Parathyroid adenoma (tissue), 2 donors: ENCODE measurements around the gene SCGB2B2.

Experiments
- H2AFZ ChIP-seq: fragments of 300-600 bp; sonication (generic); one replicate; pipeline ENCODE4 v1.7.0; 2017; ENCODE audit warnings: antibody characterized with exemption, mild to moderate bottlenecking
- H3K27ac ChIP-seq: fragments of 300-600 bp; sonication (generic); one replicate; pipeline ENCODE4 v1.7.0; 2017
- H3K27me3 ChIP-seq: fragments of 300-600 bp; sonication (generic); one replicate; pipeline ENCODE4 v1.7.0; 2017; ENCODE audit warnings: low read length; ENCODE audit not compliant: control insufficient read depth, insufficient read depth
- H3K36me3 ChIP-seq: fragments of 300-600 bp; sonication (generic); one replicate; pipeline ENCODE4 v1.7.0; 2017; ENCODE audit warnings: low read length; ENCODE audit not compliant: control insufficient read depth, insufficient read depth
- H3K4me1 ChIP-seq: fragments of 300-600 bp; sonication (generic); one replicate; pipeline ENCODE4 v1.7.0; 2017; ENCODE audit warnings: control low read depth
- H3K4me2 ChIP-seq: fragments of 300-600 bp; sonication (generic); one replicate; pipeline ENCODE4 v1.7.0; 2017; ENCODE audit warnings: low read length
- H3K4me3 ChIP-seq: fragments of 300-600 bp; sonication (generic); one replicate; pipeline ENCODE4 v1.7.0; 2017; ENCODE audit warnings: low read depth, low read length
- H3K79me2 ChIP-seq: fragments of 300-600 bp; sonication (generic); one replicate; pipeline ENCODE4 v1.7.0; 2017; ENCODE audit warnings: control low read depth
- H3K9ac ChIP-seq: fragments of 300-600 bp; sonication (generic); one replicate; pipeline ENCODE4 v1.7.0; 2017; ENCODE audit warnings: mild to moderate bottlenecking
- H3K9me3 ChIP-seq: fragments of 300-600 bp; sonication (generic); one replicate; pipeline ENCODE4 v1.7.0; 2017; ENCODE audit warnings: low read length; ENCODE audit not compliant: control insufficient read depth
- TF ChIP-seq, protein P1 (sequence below): fragments of 300-600 bp; sonication (generic); IDR thresholded peaks from one replicate; pipeline ENCODE4 v1.7.0; 2017; ENCODE audit warnings: antibody characterized with exemption, mild to moderate bottlenecking
- donor health status: primary hyperparathyroidism.

The SCGB2B2 gene

DNA sequence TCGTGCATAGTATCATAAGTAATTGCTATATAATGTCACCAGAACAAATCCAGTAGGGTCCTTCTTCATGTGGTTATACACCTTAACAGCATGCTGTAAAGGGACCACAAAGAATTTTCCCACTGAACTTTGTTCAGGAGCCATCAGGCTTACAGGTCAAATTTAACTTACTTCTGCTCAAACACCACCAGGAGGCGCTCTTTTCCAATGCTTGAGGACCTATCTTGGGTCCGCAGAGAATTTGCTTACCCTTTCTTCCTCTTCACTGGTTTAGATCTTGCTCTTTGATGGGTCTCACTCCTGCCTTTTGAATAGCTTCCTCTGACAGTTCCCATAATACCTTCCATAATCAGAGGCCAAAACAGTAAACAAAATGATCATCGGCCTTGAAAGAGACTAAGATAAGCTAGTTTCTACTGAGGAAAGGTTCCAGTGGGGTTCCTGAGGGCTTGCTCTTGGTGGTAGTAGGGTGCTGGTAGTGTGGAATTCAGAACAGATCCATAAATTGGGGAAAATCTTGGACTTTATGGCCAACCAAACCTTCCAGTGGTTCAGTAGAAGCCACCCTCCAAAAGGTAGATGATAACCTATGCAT, 37.4 kb downstream of the SCGB2B2 start:
- H3K27me3 ChIP-seq, result no peaks in the 10 kb centered on the region
- no peaks in the 10 kb centered on the region for H3K9me3 ChIP-seq
- H3K4me3 ChIP-seq, result no peak overlapping the region
- H3K4me1 ChIP-seq, result no peaks in the 10 kb centered on the region
- TF ChIP-seq, protein P1, sequence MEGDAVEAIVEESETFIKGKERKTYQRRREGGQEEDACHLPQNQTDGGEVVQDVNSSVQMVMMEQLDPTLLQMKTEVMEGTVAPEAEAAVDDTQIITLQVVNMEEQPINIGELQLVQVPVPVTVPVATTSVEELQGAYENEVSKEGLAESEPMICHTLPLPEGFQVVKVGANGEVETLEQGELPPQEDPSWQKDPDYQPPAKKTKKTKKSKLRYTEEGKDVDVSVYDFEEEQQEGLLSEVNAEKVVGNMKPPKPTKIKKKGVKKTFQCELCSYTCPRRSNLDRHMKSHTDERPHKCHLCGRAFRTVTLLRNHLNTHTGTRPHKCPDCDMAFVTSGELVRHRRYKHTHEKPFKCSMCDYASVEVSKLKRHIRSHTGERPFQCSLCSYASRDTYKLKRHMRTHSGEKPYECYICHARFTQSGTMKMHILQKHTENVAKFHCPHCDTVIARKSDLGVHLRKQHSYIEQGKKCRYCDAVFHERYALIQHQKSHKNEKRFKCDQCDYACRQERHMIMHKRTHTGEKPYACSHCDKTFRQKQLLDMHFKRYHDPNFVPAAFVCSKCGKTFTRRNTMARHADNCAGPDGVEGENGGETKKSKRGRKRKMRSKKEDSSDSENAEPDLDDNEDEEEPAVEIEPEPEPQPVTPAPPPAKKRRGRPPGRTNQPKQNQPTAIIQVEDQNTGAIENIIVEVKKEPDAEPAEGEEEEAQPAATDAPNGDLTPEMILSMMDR, result peak; percentile 55
- no peak overlapping the region for H3K27ac ChIP-seq
- no peak overlapping the region for H3K4me2 ChIP-seq
- H3K36me3 ChIP-seq, result no peaks in the 10 kb centered on the region
- no peaks in the 10 kb centered on the region for H3K79me2 ChIP-seq
- no peak overlapping the region for H2AFZ ChIP-seq
- no peak overlapping the region for H3K9ac ChIP-seq

DNA sequence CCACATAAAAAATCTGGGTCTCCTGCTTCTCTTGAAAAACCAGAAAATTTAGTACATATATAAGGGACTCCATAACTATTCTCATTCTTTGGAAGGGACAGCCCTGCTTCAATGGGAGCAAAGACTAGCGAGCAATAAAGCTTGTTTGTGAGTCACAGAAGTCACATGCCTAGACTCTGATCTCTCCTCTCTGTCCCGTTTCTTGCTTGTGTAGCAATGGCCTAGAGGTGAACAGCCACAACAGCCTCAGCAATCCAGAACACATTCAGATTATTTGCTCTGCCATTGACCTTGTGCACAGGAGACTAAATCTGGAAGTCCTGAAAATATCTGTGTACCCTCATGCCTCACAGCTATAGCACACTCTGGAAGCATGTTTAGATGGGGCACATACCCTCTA, 43.2 kb downstream of the SCGB2B2 start:
- no peaks in the 10 kb centered on the region for H3K79me2 ChIP-seq
- H3K27ac ChIP-seq, result no peak overlapping the region
- H3K9ac ChIP-seq, result no peak overlapping the region
- no peaks in the 10 kb centered on the region for H3K4me1 ChIP-seq
- H3K36me3 ChIP-seq, result no peaks in the 10 kb centered on the region
- H3K9me3 ChIP-seq, result no peaks in the 10 kb centered on the region
- no peak overlapping the region for H3K4me3 ChIP-seq
- TF ChIP-seq, protein P1, result no peak
- H2AFZ ChIP-seq, result no peak overlapping the region
- no peaks in the 10 kb centered on the region for H3K27me3 ChIP-seq
- no peak overlapping the region for H3K4me2 ChIP-seq
